Dermis microvascular lymphatic vessel endothelial cell (primary cell): Measurements from ENCODE around the gene TMEM141. TPM values are rescaled to one million over a fixed set of nuclear protein-coding genes. Genes with fewer than 3 reads are reported as not detected.

Source experiments
- DNase-seq, 2 donors: peaks; one replicate each; pipeline versions ENCODE4 v3.0.0 to v3.0.0-alpha.2; 2010; ENCODE audit warnings: low read depth in 2 of 2
- total RNA-seq: library from RNA; depleted of rRNA; stranded (reverse); fragments of >200 nt; gene quantifications from 2 replicates; pipeline ENCODE4 v1.2.1, GENCODE V29; 2014

The TMEM141 gene
- 54.1 and 58.8 TPM in 2 replicates for total RNA-seq

DNA sequence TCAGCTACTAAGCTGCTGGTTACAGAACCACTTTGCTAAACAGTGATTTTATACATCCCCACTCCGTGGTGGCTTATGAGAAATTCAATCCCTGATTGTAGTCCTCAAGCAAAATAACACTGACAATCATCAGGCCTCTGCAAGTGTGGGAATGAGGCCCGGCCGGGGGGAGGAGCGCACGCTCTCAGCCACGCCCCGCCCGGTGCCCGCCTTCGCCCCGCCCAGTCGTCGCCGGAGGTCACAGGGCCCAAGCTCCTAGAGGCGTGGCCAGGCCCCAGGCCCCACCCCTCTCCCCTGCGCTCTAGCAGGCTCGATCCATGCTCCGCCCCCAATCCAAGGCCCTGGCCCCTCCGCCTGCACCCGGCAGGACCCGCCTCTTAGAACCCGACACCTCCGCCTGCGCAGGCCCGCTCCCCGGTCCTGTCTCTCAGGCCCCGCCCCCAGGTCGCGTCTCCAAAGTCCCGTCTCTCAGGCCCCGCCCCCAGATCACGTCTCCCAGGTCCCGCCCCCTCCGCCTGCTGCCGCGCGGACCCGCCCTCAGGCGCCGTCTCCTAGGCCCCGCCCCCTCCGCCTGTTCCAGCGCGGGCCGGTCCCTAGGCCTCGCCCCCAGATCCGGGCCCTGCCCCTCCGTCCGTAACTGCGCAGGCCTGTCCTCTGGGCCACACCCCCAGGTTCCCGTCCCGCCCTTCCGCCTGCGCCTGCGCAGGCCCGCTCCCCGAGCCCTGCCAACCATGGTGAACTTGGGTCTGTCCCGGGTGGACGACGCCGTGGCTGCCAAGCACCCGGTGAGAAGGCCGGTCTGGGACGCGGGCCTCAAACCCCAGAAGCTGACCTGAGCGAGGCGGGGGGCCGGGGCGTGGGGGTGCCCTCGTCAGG is at the start of gene TMEM141:
TSS of gene TMEM141 (plus strand) at position 705 of the 876 bp plus-strand sequence. CDS start at position 732, 27 bp downstream.
- DNase-seq: peak; percentile 97 to 99

DNA sequence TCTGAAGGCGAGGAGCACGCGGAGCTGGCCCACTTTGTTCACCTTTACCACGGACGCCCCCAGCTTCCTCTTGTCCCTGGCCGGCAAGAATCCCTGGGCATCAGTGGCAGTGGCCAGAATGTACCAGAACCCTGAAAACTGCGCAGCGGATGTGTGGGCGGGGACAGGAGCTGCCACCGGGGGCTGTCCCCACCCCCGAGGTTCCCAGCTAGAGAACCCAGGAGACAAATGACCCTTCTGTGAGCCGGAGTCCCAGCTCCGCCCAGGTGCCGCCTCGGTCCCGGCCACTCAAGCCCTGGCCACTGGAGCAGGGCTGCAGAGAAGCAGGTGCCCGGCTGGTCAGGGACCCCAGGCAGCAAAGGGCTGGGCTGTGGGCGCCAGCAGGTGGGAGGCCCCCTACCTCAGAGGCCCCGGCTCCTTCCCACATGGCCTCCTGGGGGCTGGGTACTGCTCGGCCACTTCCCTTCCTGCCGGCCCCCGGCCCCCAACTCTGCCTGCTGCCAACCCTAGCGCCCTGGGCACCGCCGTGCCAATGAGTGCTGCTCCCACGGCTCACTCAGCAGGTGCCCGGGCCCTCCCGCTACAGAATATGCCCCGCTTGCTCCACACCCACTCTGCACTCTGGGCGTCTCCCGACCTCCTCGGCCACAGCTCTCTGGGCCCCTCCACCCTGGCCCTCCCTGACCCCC is 49.1 kb upstream of the TMEM141 start:
- DNase-seq: no peak

DNA sequence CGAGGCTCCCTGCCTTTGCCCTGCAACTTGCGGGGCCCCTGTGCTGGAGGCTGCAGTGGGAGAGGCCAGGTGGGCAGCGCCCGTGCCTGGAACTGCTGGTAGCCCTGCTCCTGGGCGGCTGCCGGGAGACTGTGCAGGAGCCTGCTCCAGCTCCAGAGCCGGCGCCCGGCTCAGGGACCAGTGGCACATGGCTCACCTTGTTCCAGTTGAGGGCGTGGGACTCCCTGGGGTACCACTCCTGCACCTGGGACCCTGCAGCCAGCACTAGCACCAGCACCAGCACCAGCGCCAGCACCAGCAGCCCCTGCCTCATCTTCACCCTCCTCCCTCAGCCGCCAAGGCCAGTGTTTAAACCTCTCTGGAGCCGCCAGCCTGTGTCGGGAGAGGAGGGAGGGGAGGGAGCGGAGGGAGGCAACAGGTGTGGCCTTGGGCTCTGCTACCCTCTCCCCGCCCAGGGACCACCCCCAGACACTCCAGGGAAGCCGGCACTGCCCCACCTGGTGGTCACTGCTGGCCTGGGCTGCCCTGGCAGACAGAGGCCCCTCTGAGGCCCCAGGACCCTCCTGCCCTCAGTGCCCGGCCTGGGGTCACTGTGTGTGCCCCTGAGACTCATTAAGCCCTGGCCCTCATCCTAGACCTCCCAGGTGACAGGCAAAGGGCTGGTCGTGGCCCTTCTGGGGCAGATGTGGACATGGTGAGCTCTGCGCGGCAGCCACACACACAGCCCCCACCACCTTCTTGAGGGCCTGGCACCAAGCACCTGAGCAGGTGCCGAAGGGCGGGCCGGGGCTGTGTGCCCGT is 48.4 kb upstream of the TMEM141 start, which contains the start of gene LCN10:
TSS of gene LCN10 (minus strand) at position 350 of the 801 bp plus-strand sequence. CDS start at position 313, 37 bp downstream.
- DNase-seq: no peak

DNA sequence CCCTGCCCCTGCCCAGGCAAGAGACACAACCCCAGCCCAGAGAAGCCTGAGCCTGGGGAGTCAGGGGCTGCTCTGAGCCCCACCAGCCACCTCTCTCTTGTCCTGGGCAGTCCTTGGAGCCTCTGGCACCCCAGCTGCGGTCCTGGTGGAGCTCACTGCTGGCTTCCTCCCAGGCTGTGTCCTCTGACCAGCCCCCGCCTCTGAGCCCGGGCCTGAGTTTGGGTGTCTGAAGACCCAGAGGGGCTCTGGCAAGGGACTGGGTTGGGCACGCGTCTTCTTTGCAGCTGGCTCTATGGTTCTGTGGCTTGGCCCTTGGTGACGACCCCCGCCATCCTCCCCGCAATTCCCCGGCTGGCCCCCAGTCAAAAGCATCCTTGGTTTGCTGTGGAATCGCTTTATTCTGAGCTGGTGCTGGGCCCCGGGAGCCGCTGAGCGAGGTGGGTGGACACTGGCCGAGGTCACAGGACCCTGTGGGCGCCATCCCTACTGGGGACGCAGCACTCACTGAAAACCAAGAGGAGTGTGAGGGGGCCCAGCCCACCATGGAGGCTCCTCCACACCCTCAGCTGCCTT is 47.4 kb upstream of the TMEM141 start:
- DNase-seq: no peak

GRCh38 chr9:136744773-136745172 is 46.4 kb upstream of the TMEM141 start:
- no peak for DNase-seq

- no peak for DNase-seq
Measured at GRCh38 chr9:136745389-136746154, 45.6 kb upstream of the TMEM141 start.

DNA sequence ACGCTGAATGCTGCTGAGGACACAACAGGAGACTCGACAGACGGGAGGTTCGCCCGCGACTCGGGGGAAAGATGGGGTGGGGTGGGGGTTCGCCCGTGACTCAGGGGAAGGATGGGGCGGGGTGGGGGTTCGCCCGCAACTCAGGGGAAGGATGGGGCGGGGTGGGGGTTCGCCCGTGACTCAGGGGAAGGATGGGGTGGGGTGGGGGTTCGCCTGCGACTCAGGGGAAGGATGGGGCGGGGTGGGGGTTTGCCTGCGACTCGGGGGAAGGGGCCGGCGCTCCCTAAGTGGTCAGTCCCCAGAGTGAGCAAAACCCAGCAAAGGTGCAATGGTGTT is 45.0 kb upstream of the TMEM141 start:
- DNase-seq: no peak

DNA sequence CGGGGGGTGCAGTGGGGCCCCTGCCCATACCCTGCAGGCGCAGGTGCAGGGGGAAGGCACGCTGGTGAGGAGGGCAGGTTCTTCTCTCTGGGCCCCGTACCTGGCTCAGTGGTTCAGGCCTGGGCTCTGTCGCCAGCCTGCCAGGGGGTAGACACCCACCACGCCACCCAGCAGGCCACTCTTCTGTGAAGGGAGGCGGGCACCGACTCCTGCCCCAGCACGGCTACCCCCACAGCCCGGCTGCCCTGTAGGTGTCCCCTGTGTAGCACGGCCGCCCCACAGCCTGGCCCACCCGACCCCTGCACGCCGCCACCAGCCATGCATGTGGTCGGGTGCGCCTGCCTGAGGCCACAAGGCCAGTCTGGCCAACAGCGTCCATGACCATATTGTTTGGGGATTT is 44.5 kb upstream of the TMEM141 start:
- DNase-seq: no peak

DNA sequence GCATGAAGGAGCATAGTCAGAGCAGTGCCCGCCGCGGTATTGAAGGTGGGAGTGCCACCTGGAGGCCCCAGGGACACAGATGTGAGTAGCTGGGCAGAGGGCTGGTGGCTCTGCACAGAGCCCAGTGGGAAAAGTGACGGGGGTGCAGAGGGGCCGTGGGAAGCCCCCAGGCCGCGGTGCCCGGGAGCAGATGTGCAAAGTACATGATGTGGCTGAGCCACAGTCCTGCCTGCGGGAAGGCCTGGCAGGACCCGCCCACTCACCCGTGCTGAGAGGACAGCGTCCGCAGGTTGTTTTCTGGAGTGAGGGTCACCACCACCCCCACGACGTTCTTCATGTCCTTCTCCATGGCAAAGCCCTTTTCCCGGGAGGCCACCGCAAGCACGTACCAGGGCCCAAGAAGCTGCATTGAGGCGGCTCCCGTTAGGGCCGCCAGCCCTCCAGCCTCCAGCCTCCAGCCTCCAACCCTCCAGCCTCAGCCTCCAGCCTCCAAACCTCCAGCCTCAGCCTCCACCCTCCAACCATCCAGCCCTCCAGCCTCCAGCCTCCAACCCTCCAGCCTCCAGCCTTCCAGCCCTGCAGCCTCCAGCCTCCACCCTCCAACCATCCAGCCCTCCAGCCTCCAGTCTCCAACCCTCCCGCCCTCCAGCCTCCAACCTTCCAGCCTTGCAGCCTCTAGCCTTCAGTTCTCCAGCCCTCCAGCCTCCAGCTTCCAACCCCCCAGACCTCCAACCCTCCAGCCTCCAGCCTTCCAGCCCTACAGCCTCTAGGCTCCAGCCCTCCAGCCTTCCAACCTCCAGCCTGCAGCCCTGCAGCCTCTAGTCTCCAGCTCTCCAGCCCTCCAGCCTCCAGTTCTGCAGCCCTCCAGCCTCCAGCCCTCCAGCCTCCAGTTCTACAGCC is 43.7 kb upstream of the TMEM141 start:
- DNase-seq: no peak

GRCh38 chr9:136748201-136748600 is 42.9 kb upstream of the TMEM141 start, which contains the start of gene LCN6:
Gene LCN6, minus strand, starts transcription at chr9:136748525. Its CDS starts 42 bp downstream, at chr9:136748483.
- no peak for DNase-seq

DNA sequence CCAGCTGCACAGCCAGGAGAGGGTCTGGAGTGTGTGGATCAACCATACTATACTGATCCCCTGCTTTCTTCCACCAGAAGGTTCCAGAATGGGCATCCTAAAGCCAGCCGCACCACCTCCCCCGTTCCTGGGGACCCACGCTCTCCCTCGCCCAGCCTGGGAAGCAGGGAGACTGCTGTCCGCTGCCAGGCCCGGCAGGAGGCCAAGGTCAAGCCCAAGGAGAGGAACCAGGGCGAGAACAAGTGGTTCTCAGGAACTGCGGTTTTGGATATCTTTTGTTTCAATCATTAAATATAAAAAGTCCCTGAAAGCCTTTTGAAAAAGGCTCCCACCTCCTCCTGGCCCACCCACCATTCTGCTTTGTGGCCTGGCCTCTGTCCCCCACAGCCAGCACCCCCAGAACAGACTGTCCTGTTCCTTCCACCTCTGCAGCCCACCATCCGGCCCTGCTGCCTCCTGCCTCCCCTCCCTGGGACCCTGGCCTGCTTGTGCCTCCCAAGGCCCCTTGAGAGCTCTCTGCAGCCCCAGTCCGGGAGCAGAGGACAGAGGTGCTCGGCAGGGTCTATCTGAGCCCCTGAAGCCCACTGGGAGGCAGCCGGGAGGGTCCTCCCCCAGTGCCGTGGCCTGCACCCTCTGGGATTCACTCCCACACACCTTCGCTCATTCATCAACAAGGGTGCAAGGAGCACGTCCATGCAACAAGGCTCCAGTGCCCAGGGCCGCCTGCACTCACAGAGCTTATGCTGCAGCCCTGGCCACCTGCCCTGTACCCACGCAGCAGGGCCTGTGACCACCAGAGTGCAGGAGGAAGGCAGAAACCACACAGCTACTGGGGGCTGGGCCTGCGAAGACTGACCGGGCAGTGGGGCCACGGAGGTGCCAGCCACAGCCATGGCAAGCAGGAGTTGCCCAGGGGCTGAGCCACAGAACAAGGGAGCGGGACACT is 42.2 kb upstream of the TMEM141 start:
- DNase-seq: no peak

DNA sequence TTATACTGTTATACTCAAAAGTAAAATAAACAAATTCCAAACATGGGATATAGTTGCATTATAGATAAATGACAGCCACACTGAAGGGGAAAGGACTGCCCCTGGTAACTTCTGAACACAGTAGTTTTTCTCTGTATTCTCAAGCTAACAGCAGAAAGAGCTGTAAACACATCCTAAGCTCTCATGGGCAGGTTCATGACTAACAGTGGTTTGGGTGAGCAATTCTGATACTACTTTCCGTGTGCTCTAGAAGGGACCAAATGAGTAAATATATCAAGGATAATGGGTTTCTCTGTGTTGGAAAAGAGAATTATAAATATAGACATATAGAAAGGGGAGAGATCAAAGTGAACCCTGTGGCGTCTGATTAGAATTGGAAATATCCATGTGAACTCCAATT is 40.6 kb upstream of the TMEM141 start:
- no peak for DNase-seq

DNA sequence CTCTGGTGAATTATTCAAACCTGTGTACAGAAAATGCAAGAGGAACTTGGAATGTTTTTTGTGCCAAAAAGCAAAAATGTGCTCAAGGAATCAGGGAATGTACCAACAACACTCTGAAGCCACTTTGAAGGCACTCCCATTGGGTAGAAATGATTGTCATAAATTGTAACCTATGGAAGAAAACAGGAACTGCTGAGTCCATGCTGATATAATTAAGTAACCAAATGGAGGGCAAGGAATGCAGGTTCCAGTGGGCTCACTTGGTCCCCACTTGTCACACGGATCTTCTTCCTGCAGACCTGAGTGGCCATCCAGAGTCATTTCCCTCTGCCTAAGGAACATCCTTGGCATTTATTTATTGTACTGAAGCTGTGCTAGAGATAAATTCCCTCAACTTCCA is 39.9 kb upstream of the TMEM141 start:
- DNase-seq: no peak

- DNase-seq: no peak
Measured at GRCh38 chr9:136751814-136752213, 39.3 kb upstream of the TMEM141 start.

DNA sequence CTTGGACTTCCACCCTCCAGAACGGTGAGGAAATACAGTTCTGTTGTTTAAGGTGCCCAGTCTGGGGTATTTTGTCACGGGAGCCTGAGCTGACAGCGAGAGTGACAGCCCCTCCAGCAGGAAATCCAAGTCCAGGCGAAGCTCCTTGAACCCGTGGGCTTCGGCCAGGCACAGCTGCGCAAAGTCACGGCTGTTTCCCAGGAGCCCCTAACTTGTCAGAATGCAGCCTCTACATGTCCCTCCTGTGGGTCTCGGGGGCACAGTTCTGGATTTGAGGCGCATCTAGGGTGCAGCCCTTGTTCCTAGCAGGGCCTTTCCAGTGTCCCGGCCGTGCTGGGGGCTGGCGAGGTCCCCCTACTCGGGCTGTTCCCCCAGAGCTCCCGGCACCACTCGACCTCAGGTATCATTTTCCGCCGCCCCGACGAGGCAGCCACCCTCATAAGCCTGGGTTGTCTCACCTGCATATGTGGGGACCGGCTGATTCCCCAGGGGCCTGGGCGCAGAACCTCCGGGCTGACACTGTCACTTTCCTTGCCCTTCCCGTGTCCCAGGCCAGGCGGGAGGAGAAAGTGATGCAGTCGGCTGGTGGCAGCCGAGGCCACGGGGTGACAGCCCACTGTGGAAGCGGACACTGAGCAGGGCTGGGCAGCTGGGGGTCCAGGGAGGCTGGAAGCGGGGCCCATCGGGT is 37.6 kb upstream of the TMEM141 start:
- DNase-seq: no peak

DNA sequence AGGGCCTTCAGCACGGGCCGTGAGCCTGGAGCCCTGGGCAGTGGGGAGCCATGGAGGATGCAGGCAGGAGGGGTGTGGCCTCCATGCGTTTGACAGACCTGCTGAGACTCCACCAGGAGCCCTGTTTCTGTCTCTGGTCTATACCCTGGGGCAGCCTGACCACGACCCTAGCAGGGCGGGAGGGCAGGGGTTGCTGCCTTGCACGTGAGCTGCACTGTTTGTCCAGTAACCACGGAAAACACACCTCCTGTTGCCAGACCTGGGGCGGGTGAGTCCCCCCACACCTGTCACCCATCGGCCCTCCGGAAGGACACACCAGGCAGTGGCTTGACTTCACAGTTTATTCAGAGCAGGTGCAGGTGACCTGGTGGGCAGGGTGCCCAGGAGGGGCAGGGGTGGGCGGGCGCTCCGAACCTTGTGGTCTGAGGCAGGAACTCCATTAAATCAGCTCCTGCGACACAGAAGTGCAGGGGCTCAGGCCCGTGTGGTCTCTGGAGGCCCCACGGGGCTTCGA is 37.0 kb upstream of the TMEM141 start:
- no peak for DNase-seq

- DNase-seq: no peak
Measured at GRCh38 chr9:136754626-136755301, 36.4 kb upstream of the TMEM141 start.
